OCI-LY7 (cell line): ENCODE measurements around the gene CCNK.

Experiments
- CTCF ChIP-seq: fragments of 200-600 bp; sonication (generic); conservative IDR thresholded peaks from 2 replicates; pipeline ENCODE4 v1.5.1; 2014; ENCODE audit warnings: mild to moderate bottlenecking, antibody characterized with exemption, low read length, moderate library complexity, mixed read lengths
- EZH2phosphoT487 ChIP-seq: fragments of 200-600 bp; sonication (generic); IDR thresholded peaks from 2 replicates; pipeline ENCODE4 v1.6.1; 2018; ENCODE audit warnings: low read depth, borderline replicate concordance, mild to moderate bottlenecking, mixed run types, antibody characterized with exemption, low read length, moderate library complexity, mixed read lengths

GRCh38 chr14:99441157-99441870, 39.9 kb upstream of the CCNK start:
- TF ChIP-seq EZH2phosphoT487 (no peak), CTCF (no peak)
